T-helper 1 cell treated with Interleukin-12 subunit alpha and Interleukin-12 subunit beta and Interleukin-4 antibody, amounts not matched to agents 30 μg/mL and 1 μg/mL, for 36 hours (primary cell): Measurements from ENCODE around the gene CACNA1G.

Experiments used
- H3K27ac Mint-ChIP-seq: one replicate; pipeline ENCODE4 v1.8.0; 2021; ENCODE audit warnings: mild to moderate bottlenecking, mixed read lengths
- H3K27me3 Mint-ChIP-seq: one replicate; pipeline ENCODE4 v1.8.0; 2021; ENCODE audit warnings: low read depth, mixed read lengths
- H3K36me3 Mint-ChIP-seq: one replicate; pipeline ENCODE4 v1.8.0; 2021; ENCODE audit warnings: low read depth, mixed read lengths
- H3K4me1 Mint-ChIP-seq: one replicate; pipeline ENCODE4 v1.8.0; 2021; ENCODE audit warnings: low read depth, mixed read lengths
- H3K4me3 Mint-ChIP-seq: one replicate; pipeline ENCODE4 v1.8.0; 2021; ENCODE audit warnings: mild to moderate bottlenecking, moderate library complexity, mixed read lengths
- H3K9me3 Mint-ChIP-seq: one replicate; pipeline ENCODE4 v1.8.0; 2021; ENCODE audit warnings: mixed read lengths

The CACNA1G gene

GRCh38 chr17:50649042-50649908 lies 88.8 kb downstream of the CACNA1G start:
- Mint-ChIP-seq H3K27ac (no peak overlapping the region), H3K4me3 (no peak overlapping the region), H3K4me1 (no peaks in the 10 kb centered on the region), H3K36me3 (no peaks in the 10 kb centered on the region), H3K27me3 (peaks cover 30% of the 10 kb centered on the region), H3K9me3 (no peaks in the 10 kb centered on the region)

DNA sequence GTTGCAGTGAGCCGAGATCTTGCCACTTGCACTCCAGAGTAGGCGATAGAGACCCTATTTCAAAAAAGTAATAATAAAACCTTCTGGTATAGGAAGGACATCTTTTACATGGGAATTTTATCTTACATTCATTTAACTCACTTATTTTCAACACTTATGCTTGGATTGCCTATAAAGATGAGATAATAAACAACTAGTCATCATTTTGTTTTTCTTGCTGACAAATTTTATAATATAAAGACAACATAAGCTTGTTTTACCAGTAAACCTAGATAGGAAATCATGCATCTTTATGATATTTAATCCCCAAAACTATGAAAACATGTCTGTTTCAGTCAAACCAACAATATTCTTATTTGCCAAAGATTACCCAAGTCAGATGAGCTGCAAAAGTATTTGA lies 91.1 kb downstream of the CACNA1G start:
- Mint-ChIP-seq H3K27me3 (peaks cover 24% of the 10 kb centered on the region), H3K36me3 (no peaks in the 10 kb centered on the region), H3K4me3 (no peak overlapping the region), H3K4me1 (no peaks in the 10 kb centered on the region), H3K9me3 (no peaks in the 10 kb centered on the region), H3K27ac (no peak overlapping the region)

DNA sequence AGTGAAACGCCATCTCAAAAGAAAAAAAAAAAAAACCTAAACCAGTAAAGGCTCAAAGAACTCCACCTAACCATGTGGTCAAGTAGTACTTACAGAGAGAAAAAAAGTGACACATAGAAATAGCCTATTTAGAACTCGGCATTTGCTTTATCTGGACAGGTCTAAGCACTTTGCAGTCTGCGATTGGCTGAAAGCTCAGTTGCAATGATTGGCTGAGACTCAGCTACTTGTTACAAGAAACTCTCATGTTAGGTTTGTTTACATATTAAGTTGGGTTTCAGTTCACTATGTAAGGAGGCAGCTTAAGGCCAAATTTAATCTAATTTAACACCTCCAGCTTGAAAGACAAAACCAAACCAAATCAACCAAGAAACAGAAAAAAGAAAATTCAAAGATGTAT lies 93.2 kb downstream of the CACNA1G start:
- Mint-ChIP-seq H3K27ac (no peak overlapping the region), H3K27me3 (peaks cover 11% of the 10 kb centered on the region), H3K4me1 (no peaks in the 10 kb centered on the region), H3K4me3 (no peak overlapping the region), H3K36me3 (no peaks in the 10 kb centered on the region), H3K9me3 (no peaks in the 10 kb centered on the region)

GRCh38 chr17:50656509-50656908 lies 96.0 kb downstream of the CACNA1G start:
- Mint-ChIP-seq H3K27ac (no peak overlapping the region), H3K4me1 (peaks cover 11% of the 10 kb centered on the region), H3K4me3 (no peak overlapping the region), H3K27me3 (peaks cover 5% of the 10 kb centered on the region), H3K36me3 (no peaks in the 10 kb centered on the region), H3K9me3 (no peaks in the 10 kb centered on the region)

DNA sequence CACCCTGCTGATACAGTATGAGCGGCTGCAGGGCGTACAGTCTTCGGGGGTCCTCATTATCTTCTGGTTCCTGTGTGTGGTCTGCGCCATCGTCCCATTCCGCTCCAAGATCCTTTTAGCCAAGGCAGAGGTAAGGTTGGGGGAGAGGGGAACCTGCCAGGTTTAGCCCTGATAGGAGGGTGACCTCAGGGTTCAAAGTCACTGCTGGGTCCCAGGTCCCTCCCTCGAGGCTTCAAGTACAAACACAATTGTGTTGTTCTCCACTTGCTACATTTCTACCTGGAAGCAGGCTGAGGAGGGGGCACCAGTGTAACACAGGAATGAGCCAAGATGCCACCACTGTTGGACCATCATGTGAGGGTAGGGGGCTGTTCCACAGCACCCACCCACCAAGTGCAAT lies 96.5 kb downstream of the CACNA1G start:
- H3K4me3 Mint-ChIP-seq = no peak overlapping the region
- peaks cover 2% of the 10 kb centered on the region for H3K27me3 Mint-ChIP-seq
- no peaks in the 10 kb centered on the region for H3K9me3 Mint-ChIP-seq
- peaks cover 16% of the 10 kb centered on the region for H3K4me1 Mint-ChIP-seq
- H3K36me3 Mint-ChIP-seq = no peaks in the 10 kb centered on the region
- H3K27ac Mint-ChIP-seq = no peak overlapping the region

- Mint-ChIP-seq H3K9me3 (no peaks in the 10 kb centered on the region), H3K27me3 (no peaks in the 10 kb centered on the region), H3K4me3 (no peak overlapping the region), H3K27ac (no peak overlapping the region), H3K4me1 (peaks cover 18% of the 10 kb centered on the region), H3K36me3 (no peaks in the 10 kb centered on the region)
Measured at GRCh38 chr17:50657627-50658026, 97.1 kb downstream of the CACNA1G start.

DNA sequence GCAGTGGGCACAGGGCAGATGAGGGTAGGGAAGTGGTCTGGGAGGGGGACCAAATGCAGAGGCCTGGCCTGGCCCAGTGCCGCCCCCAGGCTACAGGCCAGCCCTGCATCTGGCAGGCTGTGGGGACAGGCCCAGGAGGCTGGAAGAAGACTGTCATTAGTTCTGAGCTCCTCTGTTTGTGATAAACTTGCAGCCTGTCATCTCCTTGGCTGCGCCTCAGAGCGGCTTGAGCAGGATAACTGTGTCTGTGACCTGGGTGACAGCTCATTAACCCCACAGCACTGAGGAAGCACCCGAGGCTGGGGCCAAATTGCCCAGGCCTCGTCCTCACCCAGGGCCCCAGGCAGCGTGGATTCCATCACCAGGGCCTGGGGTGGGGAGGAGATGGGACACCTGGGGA lies 98.1 kb downstream of the CACNA1G start:
- Mint-ChIP-seq H3K4me1 (peaks cover 21% of the 10 kb centered on the region), H3K4me3 (no peak overlapping the region), H3K36me3 (no peaks in the 10 kb centered on the region), H3K27ac (no peak overlapping the region), H3K27me3 (no peaks in the 10 kb centered on the region), H3K9me3 (no peaks in the 10 kb centered on the region)

DNA sequence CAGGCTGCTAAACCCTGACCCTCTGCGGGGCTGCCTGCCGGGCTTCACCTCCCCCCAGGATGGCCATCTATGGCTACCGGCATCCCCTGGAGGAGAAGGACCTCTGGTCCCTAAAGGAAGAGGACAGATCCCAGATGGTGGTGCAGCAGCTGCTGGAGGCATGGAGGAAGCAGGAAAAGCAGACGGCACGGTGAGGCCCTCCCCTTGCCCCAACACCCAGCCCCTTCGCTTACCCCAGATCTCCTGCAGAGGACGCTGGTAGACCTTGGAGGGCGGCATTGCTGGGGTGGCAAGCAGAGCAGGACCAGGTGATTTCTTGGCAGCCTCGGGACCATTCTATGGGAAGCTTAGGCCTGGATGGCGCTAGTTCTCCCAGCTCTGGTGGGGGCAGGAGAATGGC lies 98.7 kb downstream of the CACNA1G start:
- H3K27me3 Mint-ChIP-seq = no peaks in the 10 kb centered on the region
- no peak overlapping the region for H3K4me3 Mint-ChIP-seq
- H3K36me3 Mint-ChIP-seq = no peaks in the 10 kb centered on the region
- H3K27ac Mint-ChIP-seq = no peak overlapping the region
- H3K9me3 Mint-ChIP-seq = no peaks in the 10 kb centered on the region
- peaks cover 26% of the 10 kb centered on the region for H3K4me1 Mint-ChIP-seq

GRCh38 chr17:50660042-50660886 lies 99.7 kb downstream of the CACNA1G start:
- H3K36me3 Mint-ChIP-seq = no peaks in the 10 kb centered on the region
- no peak overlapping the region for H3K27ac Mint-ChIP-seq
- H3K4me1 Mint-ChIP-seq = peaks cover 26% of the 10 kb centered on the region
- no peaks in the 10 kb centered on the region for H3K9me3 Mint-ChIP-seq
- H3K27me3 Mint-ChIP-seq = no peaks in the 10 kb centered on the region
- H3K4me3 Mint-ChIP-seq = no peak overlapping the region

DNA sequence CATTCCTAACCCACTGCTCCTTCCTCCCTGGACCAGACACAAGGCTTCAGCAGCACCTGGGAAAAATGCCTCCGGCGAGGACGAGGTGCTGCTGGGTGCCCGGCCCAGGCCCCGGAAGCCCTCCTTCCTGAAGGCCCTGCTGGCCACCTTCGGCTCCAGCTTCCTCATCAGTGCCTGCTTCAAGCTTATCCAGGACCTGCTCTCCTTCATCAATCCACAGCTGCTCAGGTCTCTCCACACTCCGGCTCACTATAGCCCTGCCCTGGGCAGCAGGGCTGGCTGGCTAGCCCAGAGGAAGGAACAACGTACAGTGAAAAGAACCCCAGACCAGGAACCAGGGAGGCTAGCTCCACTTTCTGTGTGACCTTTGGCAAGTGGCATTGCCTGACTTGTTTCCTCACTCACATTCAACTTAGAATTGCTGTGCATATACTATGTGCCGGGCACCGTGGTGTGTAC lies 100.4 kb downstream of the CACNA1G start:
- peaks cover 26% of the 10 kb centered on the region for H3K4me1 Mint-ChIP-seq
- H3K9me3 Mint-ChIP-seq = no peaks in the 10 kb centered on the region
- no peaks in the 10 kb centered on the region for H3K27me3 Mint-ChIP-seq
- H3K4me3 Mint-ChIP-seq = no peak overlapping the region
- H3K36me3 Mint-ChIP-seq = no peaks in the 10 kb centered on the region
- H3K27ac Mint-ChIP-seq = peak overlapping the region; percentile 58

DNA sequence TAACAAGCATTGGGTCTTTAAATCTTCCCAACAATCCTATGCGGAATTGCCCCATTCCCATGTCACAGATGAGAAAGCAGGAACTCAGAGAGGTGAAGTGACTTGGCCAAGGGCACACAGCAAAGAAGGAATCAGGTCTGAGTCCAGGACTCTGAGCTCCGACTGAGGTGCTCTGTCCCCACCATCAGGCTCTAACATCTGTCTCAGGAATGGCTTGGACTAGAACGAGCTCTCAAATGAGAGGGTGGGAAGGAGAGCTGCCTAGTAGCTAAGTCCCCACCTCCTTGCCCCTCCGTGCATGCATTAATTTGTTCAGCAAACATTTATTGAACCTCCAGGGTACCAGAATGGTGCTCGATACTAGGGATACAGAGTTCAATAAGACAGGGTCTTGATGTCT lies 100.8 kb downstream of the CACNA1G start:
- no peaks in the 10 kb centered on the region for H3K36me3 Mint-ChIP-seq
- no peaks in the 10 kb centered on the region for H3K9me3 Mint-ChIP-seq
- no peak overlapping the region for H3K4me3 Mint-ChIP-seq
- peak overlapping the region; percentile 89 for H3K27ac Mint-ChIP-seq
- peaks cover 26% of the 10 kb centered on the region for H3K4me1 Mint-ChIP-seq
- H3K27me3 Mint-ChIP-seq = no peaks in the 10 kb centered on the region

- Mint-ChIP-seq H3K36me3 (no peaks in the 10 kb centered on the region), H3K4me3 (peak overlapping the region; percentile 64)
Measured at GRCh38 chr17:50661795-50662391, 101.4 kb downstream of the CACNA1G start.

GRCh38 chr17:50662632-50663225 lies 102.2 kb downstream of the CACNA1G start:
- H3K27me3 Mint-ChIP-seq = no peaks in the 10 kb centered on the region
- peak overlapping the region; percentile 2 for H3K27ac Mint-ChIP-seq
- no peak overlapping the region for H3K4me3 Mint-ChIP-seq
- H3K36me3 Mint-ChIP-seq = no peaks in the 10 kb centered on the region
- H3K9me3 Mint-ChIP-seq = no peaks in the 10 kb centered on the region
- peaks cover 28% of the 10 kb centered on the region for H3K4me1 Mint-ChIP-seq

More at GRCh38 chr17:50661795-50662391, 101.4 kb downstream of the CACNA1G start:
- Mint-ChIP-seq H3K27me3 (no peaks in the 10 kb centered on the region), H3K4me1 (peaks cover 26% of the 10 kb centered on the region), H3K27ac (peak overlapping the region; percentile 89), H3K9me3 (no peaks in the 10 kb centered on the region)

DNA sequence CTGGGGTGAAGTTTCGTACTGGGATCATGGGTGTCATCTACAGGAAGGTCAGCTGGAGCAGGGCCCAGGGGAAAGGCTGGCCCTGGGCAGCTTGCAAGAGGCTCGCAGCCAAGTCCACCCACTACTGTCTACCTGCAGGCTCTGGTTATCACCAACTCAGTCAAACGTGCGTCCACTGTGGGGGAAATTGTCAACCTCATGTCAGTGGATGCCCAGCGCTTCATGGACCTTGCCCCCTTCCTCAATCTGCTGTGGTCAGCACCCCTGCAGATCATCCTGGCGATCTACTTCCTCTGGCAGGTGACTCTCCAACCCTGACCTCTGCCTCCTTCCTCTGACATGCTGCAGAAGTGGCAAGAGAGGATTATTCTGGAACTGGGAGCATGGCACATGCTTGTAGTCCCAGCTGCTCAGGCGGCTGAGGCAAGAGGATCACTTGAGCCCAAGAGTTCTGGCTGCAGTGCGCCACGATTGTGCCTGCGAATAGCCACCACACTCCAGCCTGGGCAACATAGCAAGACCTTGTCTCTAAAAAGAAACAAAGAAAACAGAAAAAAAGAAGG lies 103.4 kb downstream of the CACNA1G start:
- Mint-ChIP-seq H3K36me3 (no peaks in the 10 kb centered on the region), H3K4me3 (no peak overlapping the region), H3K4me1 (peaks cover 28% of the 10 kb centered on the region), H3K27me3 (no peaks in the 10 kb centered on the region), H3K9me3 (no peaks in the 10 kb centered on the region), H3K27ac (no peak overlapping the region)
